Transverse colon (tissue), 4 donors: ENCODE results near the gene EHD4.

Experiments
- EP300 ChIP-seq: sonication (generic); formaldehyde crosslinking; IDR thresholded peaks from one replicate; pipeline ENCODE4 v1.6.1; 2017; ENCODE audit warnings: antibody characterized with exemption, low read depth
- POLR2A ChIP-seq: fragments of 450-650 bp; IDR thresholded peaks from one replicate; pipeline ENCODE4 v1.6.1; 2016; ENCODE audit warnings: antibody characterized with exemption, mild to moderate bottlenecking, moderate library complexity
- POLR2AphosphoS5 ChIP-seq, 3 donors: sonication (generic); formaldehyde crosslinking; IDR thresholded peaks; one replicate each; pipeline ENCODE4 v1.6.1; 2016; ENCODE audit warnings: antibody characterized with exemption in 3 of 3
- TF ChIP-seq, protein P1 (sequence below), 5 experiments: fragments of 200-600 bp in 3 of 5; fragments of 450-650 bp in 2 of 5; sonication (generic) in 3 of 5; IDR thresholded peaks; 1 replicate in 2 of 5; 2 replicates in 3 of 5; pipeline ENCODE4 v1.5.1; 2016 to 2017; ENCODE audit warnings: antibody characterized with exemption in 5 of 5, inconsistent platforms in 3 of 5, mild to moderate bottlenecking in 2 of 5, moderate library complexity in 1 of 5

DNA sequence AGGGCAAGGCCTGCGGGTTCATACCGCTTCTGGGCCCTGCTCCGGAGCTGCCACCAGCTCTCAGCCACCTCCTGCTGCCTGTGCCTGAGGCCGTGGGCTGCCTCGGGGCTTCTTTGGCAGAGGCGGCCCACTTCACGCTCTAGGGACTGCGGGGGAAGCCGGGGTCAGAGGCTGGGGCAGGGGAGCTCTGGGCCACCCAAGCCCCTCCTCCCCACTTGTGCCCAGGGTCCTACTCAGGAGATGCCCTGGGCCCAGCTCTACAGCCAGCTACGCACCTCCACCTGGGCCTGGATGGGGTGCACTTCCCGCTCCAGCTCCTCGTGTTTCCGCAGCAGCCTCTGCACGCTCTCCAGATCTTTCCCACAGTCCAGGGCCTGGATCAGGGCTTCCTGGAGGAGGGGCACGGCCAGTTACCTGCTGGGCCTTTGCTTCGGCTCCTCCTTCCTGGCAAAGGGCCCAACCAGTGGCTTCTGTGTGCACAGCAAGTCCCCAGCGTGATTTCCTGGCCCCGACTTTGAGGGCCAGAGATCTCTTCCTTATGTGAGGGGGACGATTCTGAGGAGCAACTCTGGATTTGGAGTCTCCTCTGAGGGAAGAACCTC, 109.7 kb downstream of the EHD4 start:
- TF ChIP-seq POLR2A (no peak), POLR2AphosphoS5 (IDR thresholded peaks at IDR 0.05) (no peak), EP300 (no peak)
- TF ChIP-seq, protein P1, sequence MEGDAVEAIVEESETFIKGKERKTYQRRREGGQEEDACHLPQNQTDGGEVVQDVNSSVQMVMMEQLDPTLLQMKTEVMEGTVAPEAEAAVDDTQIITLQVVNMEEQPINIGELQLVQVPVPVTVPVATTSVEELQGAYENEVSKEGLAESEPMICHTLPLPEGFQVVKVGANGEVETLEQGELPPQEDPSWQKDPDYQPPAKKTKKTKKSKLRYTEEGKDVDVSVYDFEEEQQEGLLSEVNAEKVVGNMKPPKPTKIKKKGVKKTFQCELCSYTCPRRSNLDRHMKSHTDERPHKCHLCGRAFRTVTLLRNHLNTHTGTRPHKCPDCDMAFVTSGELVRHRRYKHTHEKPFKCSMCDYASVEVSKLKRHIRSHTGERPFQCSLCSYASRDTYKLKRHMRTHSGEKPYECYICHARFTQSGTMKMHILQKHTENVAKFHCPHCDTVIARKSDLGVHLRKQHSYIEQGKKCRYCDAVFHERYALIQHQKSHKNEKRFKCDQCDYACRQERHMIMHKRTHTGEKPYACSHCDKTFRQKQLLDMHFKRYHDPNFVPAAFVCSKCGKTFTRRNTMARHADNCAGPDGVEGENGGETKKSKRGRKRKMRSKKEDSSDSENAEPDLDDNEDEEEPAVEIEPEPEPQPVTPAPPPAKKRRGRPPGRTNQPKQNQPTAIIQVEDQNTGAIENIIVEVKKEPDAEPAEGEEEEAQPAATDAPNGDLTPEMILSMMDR (IDR thresholded peaks at IDR 0.05): no peak
